ENCODE measurements around the gene AURKA.
"Not testable (repeated sequence)": the region's sequence is repeated elsewhere in the genome, so short reads cannot be mapped to it uniquely, and the experiment has no call there.

Gene AURKA

DNA sequence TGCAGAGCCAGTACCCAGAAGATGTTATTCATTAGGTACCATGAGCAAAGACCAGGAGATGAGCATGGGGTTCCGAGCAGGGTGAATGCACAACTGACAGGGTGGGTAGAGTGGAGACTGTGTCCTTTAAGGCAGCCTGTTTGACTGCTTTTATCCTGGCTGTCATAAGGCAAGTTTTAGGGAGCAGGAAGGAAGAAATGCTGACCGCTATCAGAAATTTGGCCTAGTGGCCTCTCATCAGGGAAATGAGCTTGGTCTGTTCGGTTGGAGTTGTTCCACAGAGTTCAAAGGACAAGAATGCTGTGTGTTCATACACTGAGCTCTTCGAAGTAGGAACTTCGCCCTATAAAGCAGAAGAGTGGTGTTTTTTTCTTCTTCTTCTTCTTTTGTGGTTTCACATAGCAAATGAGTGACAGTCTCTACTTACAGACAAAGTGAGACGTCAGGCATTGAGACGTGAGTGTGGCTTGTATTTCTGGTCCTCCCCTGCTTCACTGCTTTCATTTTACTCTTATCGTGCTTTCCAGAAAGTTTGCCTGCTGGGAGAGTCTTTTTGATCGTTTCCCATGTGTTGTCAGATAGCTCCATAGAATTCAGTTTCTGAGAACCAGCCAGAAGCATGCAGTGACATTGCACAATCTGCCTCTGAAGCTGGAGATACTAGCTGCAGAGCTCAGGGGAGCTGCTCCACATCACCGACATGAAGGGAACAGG is 19.9 kb upstream of the AURKA start, which contains the start of gene CASS4:
TSS of gene CASS4 (plus strand) at position 502 of the 714 bp plus-strand sequence. CDS start at position 701, 199 bp downstream.
- TF ChIP-seq ZFP3 (CRISPR knock-in tag; IDR thresholded peaks at IDR 0.05) (no peak), ZC3H10 (CRISPR knock-in tag; IDR thresholded peaks at IDR 0.05) (no peak), PPARA (CRISPR knock-in tag; IDR thresholded peaks at IDR 0.05; ENCODE audit: borderline replicate concordance) (no peak), OSR1 (CRISPR knock-in tag; IDR thresholded peaks at IDR 0.05) (no peak), ESRRG (CRISPR knock-in tag; IDR thresholded peaks at IDR 0.05) (no peak), GLIS3 (CRISPR knock-in tag; IDR thresholded peaks at IDR 0.05) (no peak)
- no peak for ATAC-seq

DNA sequence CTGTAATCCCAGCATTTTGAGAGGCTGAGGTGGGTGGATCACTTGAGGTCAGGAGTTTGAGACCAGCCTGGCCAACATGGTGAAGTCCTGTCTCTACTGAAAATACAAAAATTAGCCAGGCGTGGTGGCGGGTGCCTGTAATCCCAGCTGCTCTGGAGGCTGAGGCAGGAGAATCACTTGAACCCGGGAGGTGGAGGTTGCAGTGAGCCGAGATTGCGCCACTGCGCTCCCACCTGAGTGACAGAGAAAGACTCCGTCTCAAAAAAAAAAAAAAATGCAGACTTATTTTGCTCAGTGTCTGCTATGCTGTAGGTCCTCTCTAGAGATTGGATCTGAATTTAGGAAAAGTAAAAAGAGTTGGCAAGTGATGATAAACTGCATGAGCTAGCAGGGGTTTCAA is 19.3 kb upstream of the AURKA start:
- ATAC-seq, result not testable (repeated sequence)

- TF ChIP-seq, protein P1, sequence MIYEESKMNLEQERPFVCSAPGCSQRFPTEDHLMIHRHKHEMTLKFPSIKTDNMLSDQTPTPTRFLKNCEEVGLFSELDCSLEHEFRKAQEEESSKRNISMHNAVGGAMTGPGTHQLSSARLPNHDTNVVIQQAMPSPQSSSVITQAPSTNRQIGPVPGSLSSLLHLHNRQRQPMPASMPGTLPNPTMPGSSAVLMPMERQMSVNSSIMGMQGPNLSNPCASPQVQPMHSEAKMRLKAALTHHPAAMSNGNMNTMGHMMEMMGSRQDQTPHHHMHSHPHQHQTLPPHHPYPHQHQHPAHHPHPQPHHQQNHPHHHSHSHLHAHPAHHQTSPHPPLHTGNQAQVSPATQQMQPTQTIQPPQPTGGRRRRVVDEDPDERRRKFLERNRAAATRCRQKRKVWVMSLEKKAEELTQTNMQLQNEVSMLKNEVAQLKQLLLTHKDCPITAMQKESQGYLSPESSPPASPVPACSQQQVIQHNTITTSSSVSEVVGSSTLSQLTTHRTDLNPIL (CRISPR knock-in tag; IDR thresholded peaks at IDR 0.05; ENCODE audit: low read depth), result no peak
- TF ChIP-seq RARB (CRISPR knock-in tag; IDR thresholded peaks at IDR 0.05), result no peak
- TF ChIP-seq ZFP30 (CRISPR knock-in tag; IDR thresholded peaks at IDR 0.05), result no peak
- no peak for TF ChIP-seq ZFP3 (CRISPR knock-in tag; IDR thresholded peaks at IDR 0.05)
- no peak for TF ChIP-seq ISL1 (CRISPR knock-in tag; IDR thresholded peaks at IDR 0.05)
- no peak for TF ChIP-seq PPARA (CRISPR knock-in tag; IDR thresholded peaks at IDR 0.05; ENCODE audit: borderline replicate concordance)
- TF ChIP-seq SNAI2 (CRISPR knock-in tag; IDR thresholded peaks at IDR 0.05), result no peak
- TF ChIP-seq GLIS3 (CRISPR knock-in tag; IDR thresholded peaks at IDR 0.05), result no peak
- TF ChIP-seq OSR1 (CRISPR knock-in tag; IDR thresholded peaks at IDR 0.05), result no peak
- ATAC-seq, result no peak
These were observed 17.9 kb upstream of the AURKA start for GRCh38 chr20:56409956-56410355.

DNA sequence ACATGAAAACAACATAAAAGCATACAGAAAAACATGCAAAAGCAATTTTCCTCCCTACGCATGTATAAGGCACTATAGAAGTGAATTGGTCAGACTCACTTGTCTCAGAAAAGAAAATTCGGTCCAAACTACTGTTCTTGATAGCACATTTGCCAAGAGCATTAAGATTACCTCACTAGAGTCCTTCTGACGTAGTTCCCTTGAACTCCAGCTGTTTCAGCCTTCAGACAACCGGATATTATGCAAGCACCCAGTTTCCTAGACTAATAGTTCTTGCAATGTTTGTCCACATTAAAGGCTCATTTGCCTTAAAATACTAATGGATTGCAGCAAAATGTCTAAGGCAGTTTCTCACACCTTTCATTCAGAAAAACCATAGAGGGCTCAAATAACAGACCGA is 17.5 kb upstream of the AURKA start:
- TF ChIP-seq OSR1 (CRISPR knock-in tag; IDR thresholded peaks at IDR 0.05) (no peak), TOX (CRISPR knock-in tag; IDR thresholded peaks at IDR 0.05; ENCODE audit: borderline replicate concordance) (no peak), CSRNP3 (CRISPR knock-in tag; IDR thresholded peaks at IDR 0.05) (no peak), PATZ1 (CRISPR knock-in tag; IDR thresholded peaks at IDR 0.05; ENCODE audit: borderline replicate concordance) (no peak), GLIS3 (CRISPR knock-in tag; IDR thresholded peaks at IDR 0.05) (no peak), ESRRG (CRISPR knock-in tag; IDR thresholded peaks at IDR 0.05) (no peak), PPARA (CRISPR knock-in tag; IDR thresholded peaks at IDR 0.05; ENCODE audit: borderline replicate concordance) (no peak), ZFP30 (CRISPR knock-in tag; IDR thresholded peaks at IDR 0.05) (no peak), TCF4 (CRISPR knock-in tag; IDR thresholded peaks at IDR 0.05; ENCODE audit: borderline replicate concordance) (no peak), ZNF8 (CRISPR knock-in tag; IDR thresholded peaks at IDR 0.05) (no peak), ZFP3 (CRISPR knock-in tag; IDR thresholded peaks at IDR 0.05) (no peak), SNAI2 (CRISPR knock-in tag; IDR thresholded peaks at IDR 0.05) (no peak), RARB (CRISPR knock-in tag; IDR thresholded peaks at IDR 0.05) (no peak), ZNF565 (CRISPR knock-in tag; conservative IDR thresholded peaks at IDR 0.05; ENCODE audit: low read depth) (no peak), ARNTL (CRISPR knock-in tag; IDR thresholded peaks at IDR 0.05; ENCODE audit: borderline replicate concordance, low read depth) (no peak), POU6F1 (CRISPR knock-in tag; IDR thresholded peaks at IDR 0.05; ENCODE audit: borderline replicate concordance, low read depth) (no peak), ZC3H10 (CRISPR knock-in tag; IDR thresholded peaks at IDR 0.05) (no peak), CSDC2 (CRISPR knock-in tag; IDR thresholded peaks at IDR 0.05) (no peak)
- TF ChIP-seq, protein P1 (CRISPR knock-in tag; IDR thresholded peaks at IDR 0.05; ENCODE audit: low read depth), result no peak
- no peak for ATAC-seq

All from SK-N-SH treated with all-trans-retinoic acid at 6 μM for 48 hours (cell line).